Neural cell (in vitro differentiated cells): ENCODE measurements around the gene RAPGEF4. TPM values are rescaled to one million over a fixed set of nuclear protein-coding genes. Genes with fewer than 3 reads are reported as not detected.

Experiments used
- H2AFZ ChIP-seq: fragments of 200-600, 300-800 bp; sonication (generic), shearing (Covaris generic); 2 replicates; pipeline ENCODE4 v1.6.0; 2014; ENCODE audit warnings: low read depth, mild to moderate bottlenecking, antibody characterized with exemption, low read length, moderate library complexity
- H3F3A ChIP-seq: fragments of 200-600 bp; shearing (Covaris generic); 2 replicates; pipeline ENCODE4 v1.6.1; 2016; ENCODE audit warnings: mild to moderate bottlenecking, moderate library complexity, mixed read lengths, antibody characterized with exemption, low read length; ENCODE audit not compliant: insufficient read depth, poor library complexity, severe bottlenecking
- H3K27ac ChIP-seq: fragments of 200-600, 300-800 bp; sonication (generic), shearing (Covaris generic); 2 replicates; pipeline ENCODE4 v1.5.1; 2014; ENCODE audit warnings: mild to moderate bottlenecking, low read length, moderate library complexity
- H3K27me3 ChIP-seq: fragments of 300-800, 200-600 bp; sonication (generic), shearing (Covaris generic); 2 replicates; pipeline ENCODE4 v1.6.0; 2014; ENCODE audit warnings: mild to moderate bottlenecking, low read depth, low read length, moderate library complexity; ENCODE audit not compliant: insufficient read depth
- H3K36me3 ChIP-seq: fragments of 300-800, 200-600 bp; sonication (generic), shearing (Covaris generic); 2 replicates; pipeline ENCODE4 v1.5.1; 2014; ENCODE audit warnings: mild to moderate bottlenecking, antibody characterized with exemption, low read length, moderate library complexity; ENCODE audit not compliant: insufficient read depth
- H3K4me2 ChIP-seq: fragments of 300-800, 200-600 bp; sonication (generic), shearing (Covaris generic); 2 replicates; pipeline ENCODE4 v1.6.0; 2014; ENCODE audit warnings: mild to moderate bottlenecking, low read length
- H3K4me3 ChIP-seq: fragments of 300-800, 200-600 bp; sonication (generic), shearing (Covaris generic); 2 replicates; pipeline ENCODE4 v1.5.1; 2014; ENCODE audit warnings: mild to moderate bottlenecking, low read length, moderate library complexity
- H3K79me2 ChIP-seq: fragments of 200-600 bp; shearing (Covaris generic); replicated peaks from 2 replicates; pipeline ENCODE4 v1.6.0; 2014; ENCODE audit warnings: mild to moderate bottlenecking, low read length, moderate library complexity; ENCODE audit not compliant: insufficient read depth
- H3K9ac ChIP-seq: fragments of 300-800, 200-600 bp; sonication (generic), shearing (Covaris generic); 2 replicates; pipeline ENCODE4 v1.6.1; 2016; ENCODE audit warnings: mild to moderate bottlenecking, low read length, mixed read lengths
- H3K9me2 ChIP-seq: fragments of 200-600 bp; shearing (Covaris generic); 2 replicates; pipeline ENCODE4 v1.6.1; 2016; ENCODE audit warnings: mild to moderate bottlenecking, low read length, mixed read lengths; ENCODE audit not compliant: insufficient read depth
- H3K9me3 ChIP-seq: fragments of 200-600, 300-800 bp; sonication (generic), shearing (Covaris generic); 2 replicates; pipeline ENCODE4 v1.6.1; 2016; ENCODE audit warnings: mild to moderate bottlenecking, mixed run types, low read length, moderate library complexity, mixed read lengths
- H4K20me1 ChIP-seq: fragments of 200-600 bp; shearing (Covaris generic); 2 replicates; pipeline ENCODE4 v1.6.1; 2016; ENCODE audit warnings: mild to moderate bottlenecking, mixed run types; ENCODE audit not compliant: insufficient read depth
- EP300 ChIP-seq: fragments of 450-650 bp; conservative IDR thresholded peaks from 2 replicates; pipeline ENCODE4 v1.6.1; 2014; ENCODE audit warnings: antibody characterized with exemption, mild to moderate bottlenecking, moderate library complexity; ENCODE audit not compliant: poor library complexity, severe bottlenecking
- EZH2 ChIP-seq: fragments of 200-600, 300-800 bp; shearing (Covaris generic), sonication (generic); IDR thresholded peaks from 2 replicates; pipeline ENCODE4 v1.6.1; 2014; ENCODE audit warnings: antibody characterized with exemption, low read length, borderline replicate concordance, mild to moderate bottlenecking; ENCODE audit not compliant: insufficient read depth, poor library complexity, severe bottlenecking
- MXI1 ChIP-seq: fragments of 450-650 bp; conservative IDR thresholded peaks from 2 replicates; pipeline ENCODE4 v1.6.1; 2014; ENCODE audit warnings: antibody characterized with exemption, mild to moderate bottlenecking; ENCODE audit not compliant: poor library complexity, severe bottlenecking
- POLR2AphosphoS5 ChIP-seq: IDR thresholded peaks from 2 replicates; pipeline ENCODE4 v1.6.1; 2012
- RAD21 ChIP-seq: fragments of 450-650 bp; conservative IDR thresholded peaks from 2 replicates; pipeline ENCODE4 v1.6.1; 2014; ENCODE audit warnings: antibody characterized with exemption, mild to moderate bottlenecking, moderate library complexity
- SMC3 ChIP-seq: fragments of 450-650 bp; conservative IDR thresholded peaks from 2 replicates; pipeline ENCODE4 v1.6.1; 2014; ENCODE audit warnings: antibody characterized with exemption, mild to moderate bottlenecking, moderate library complexity; ENCODE audit not compliant: poor library complexity
- TAF1 ChIP-seq: IDR thresholded peaks from 2 replicates; pipeline ENCODE4 v1.6.1; 2012; ENCODE audit warnings: low read depth
- polyA plus RNA-seq: library from polyadenylated mRNA; depleted of rRNA; stranded (reverse); fragments of >200 nt; gene quantifications from 2 replicates; pipeline ENCODE4 v1.2.3, GENCODE V29; 2014
- TF ChIP-seq, protein P1 (sequence below): IDR thresholded peaks from 2 replicates; pipeline ENCODE4 v1.6.1; 2012; ENCODE audit warnings: borderline replicate concordance
- TF ChIP-seq, protein P2 (sequence below): fragments of 450-650 bp; IDR thresholded peaks from 2 replicates; pipeline ENCODE4 v1.5.1; 2014; ENCODE audit warnings: antibody characterized with exemption, mild to moderate bottlenecking, moderate library complexity; ENCODE audit not compliant: poor library complexity, severe bottlenecking

RAPGEF4 gene
- polyA plus RNA-seq, 1 donor from 2014 or later = 10.4 TPM

DNA sequence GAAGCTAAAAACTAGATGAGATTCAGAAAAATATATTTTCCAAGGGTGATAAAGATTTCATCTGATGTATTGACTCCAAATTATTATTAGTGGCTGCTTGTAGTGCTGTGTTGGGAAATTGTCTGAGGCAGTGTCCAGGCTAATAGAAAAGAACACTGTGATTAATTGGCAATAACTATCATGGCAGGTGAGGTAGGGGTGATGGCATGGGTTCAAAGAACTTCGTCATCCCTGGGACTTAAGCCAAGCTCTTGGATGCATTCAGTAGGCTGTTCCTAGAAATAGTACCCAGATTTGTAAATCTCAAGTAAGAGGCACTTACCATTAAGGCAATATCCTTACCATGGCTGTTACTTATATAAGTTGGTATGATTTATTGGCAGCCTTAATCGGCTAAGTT is 13.2 kb upstream of the RAPGEF4 start:
- Histone ChIP-seq H3K9ac (no peak overlapping the region), H3F3A (no peaks in the 10 kb centered on the region), H3K4me2 (no peak overlapping the region), H3K27ac (no peak overlapping the region), H3K79me2 (no peaks in the 10 kb centered on the region), H4K20me1 (no peaks in the 10 kb centered on the region), H3K4me3 (no peak overlapping the region), H3K36me3 (no peaks in the 10 kb centered on the region), H3K9me3 (no peaks in the 10 kb centered on the region), H3K9me2 (no peaks in the 10 kb centered on the region), H2AFZ (no peak overlapping the region), H3K27me3 (no peaks in the 10 kb centered on the region)
- TF ChIP-seq EZH2 (no peak), MXI1 (no peak), EP300 (no peak), TAF1 (no peak), SMC3 (no peak), RAD21 (no peak)
- TF ChIP-seq, protein P1, sequence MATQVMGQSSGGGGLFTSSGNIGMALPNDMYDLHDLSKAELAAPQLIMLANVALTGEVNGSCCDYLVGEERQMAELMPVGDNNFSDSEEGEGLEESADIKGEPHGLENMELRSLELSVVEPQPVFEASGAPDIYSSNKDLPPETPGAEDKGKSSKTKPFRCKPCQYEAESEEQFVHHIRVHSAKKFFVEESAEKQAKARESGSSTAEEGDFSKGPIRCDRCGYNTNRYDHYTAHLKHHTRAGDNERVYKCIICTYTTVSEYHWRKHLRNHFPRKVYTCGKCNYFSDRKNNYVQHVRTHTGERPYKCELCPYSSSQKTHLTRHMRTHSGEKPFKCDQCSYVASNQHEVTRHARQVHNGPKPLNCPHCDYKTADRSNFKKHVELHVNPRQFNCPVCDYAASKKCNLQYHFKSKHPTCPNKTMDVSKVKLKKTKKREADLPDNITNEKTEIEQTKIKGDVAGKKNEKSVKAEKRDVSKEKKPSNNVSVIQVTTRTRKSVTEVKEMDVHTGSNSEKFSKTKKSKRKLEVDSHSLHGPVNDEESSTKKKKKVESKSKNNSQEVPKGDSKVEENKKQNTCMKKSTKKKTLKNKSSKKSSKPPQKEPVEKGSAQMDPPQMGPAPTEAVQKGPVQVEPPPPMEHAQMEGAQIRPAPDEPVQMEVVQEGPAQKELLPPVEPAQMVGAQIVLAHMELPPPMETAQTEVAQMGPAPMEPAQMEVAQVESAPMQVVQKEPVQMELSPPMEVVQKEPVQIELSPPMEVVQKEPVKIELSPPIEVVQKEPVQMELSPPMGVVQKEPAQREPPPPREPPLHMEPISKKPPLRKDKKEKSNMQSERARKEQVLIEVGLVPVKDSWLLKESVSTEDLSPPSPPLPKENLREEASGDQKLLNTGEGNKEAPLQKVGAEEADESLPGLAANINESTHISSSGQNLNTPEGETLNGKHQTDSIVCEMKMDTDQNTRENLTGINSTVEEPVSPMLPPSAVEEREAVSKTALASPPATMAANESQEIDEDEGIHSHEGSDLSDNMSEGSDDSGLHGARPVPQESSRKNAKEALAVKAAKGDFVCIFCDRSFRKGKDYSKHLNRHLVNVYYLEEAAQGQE = no peak

DNA sequence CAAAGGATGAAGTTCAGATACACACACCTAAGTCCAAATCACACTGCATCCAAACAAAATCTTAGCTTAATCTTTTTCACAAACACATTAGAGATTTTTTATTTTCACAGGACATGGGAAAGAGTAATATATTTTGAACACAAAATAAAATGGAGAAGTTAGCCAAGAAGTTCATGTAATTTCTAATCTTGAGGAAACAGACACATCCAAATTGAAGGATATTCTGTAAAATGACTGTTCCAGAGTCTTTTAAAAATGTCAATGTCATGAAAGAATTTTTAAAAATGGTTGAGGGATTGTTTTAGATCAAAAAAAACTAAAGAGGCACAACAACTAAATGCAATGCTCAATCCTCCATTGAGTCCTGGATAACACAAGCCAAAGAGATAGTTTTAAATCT is 12.4 kb upstream of the RAPGEF4 start:
- Histone ChIP-seq H3K9ac (no peak overlapping the region), H3K9me2 (no peaks in the 10 kb centered on the region), H3K27ac (no peak overlapping the region), H3K36me3 (no peaks in the 10 kb centered on the region), H3K27me3 (no peaks in the 10 kb centered on the region), H4K20me1 (no peaks in the 10 kb centered on the region), H2AFZ (no peak overlapping the region), H3F3A (no peaks in the 10 kb centered on the region), H3K4me2 (no peak overlapping the region), H3K4me3 (no peak overlapping the region), H3K9me3 (no peaks in the 10 kb centered on the region), H3K79me2 (no peaks in the 10 kb centered on the region)
- TF ChIP-seq, protein P1 = no peak
- TF ChIP-seq RAD21 = no peak
- no peak for TF ChIP-seq TAF1
- TF ChIP-seq EZH2 = no peak
- no peak for TF ChIP-seq MXI1
- TF ChIP-seq EP300 = no peak
- TF ChIP-seq, protein P2, sequence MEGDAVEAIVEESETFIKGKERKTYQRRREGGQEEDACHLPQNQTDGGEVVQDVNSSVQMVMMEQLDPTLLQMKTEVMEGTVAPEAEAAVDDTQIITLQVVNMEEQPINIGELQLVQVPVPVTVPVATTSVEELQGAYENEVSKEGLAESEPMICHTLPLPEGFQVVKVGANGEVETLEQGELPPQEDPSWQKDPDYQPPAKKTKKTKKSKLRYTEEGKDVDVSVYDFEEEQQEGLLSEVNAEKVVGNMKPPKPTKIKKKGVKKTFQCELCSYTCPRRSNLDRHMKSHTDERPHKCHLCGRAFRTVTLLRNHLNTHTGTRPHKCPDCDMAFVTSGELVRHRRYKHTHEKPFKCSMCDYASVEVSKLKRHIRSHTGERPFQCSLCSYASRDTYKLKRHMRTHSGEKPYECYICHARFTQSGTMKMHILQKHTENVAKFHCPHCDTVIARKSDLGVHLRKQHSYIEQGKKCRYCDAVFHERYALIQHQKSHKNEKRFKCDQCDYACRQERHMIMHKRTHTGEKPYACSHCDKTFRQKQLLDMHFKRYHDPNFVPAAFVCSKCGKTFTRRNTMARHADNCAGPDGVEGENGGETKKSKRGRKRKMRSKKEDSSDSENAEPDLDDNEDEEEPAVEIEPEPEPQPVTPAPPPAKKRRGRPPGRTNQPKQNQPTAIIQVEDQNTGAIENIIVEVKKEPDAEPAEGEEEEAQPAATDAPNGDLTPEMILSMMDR = no peak
- no peak for TF ChIP-seq SMC3
- no peak for TF ChIP-seq POLR2AphosphoS5
